ENCODE results near the gene CST7. TPM values are rescaled to one million over a fixed set of nuclear protein-coding genes. Genes with fewer than 3 reads are reported as not detected.
"Not testable (repeated sequence)": the region's sequence is repeated elsewhere in the genome, so short reads cannot be mapped to it uniquely, and the experiment has no call there.

The CST7 gene
- total RNA-seq, 1 donor from 2014 or later: 1.0 TPM

GRCh38 chr20:24999568-24999967, 50.5 kb downstream of the CST7 start:
- peaks cover 11 to 50% (median 43%) of the 10 kb centered on the region in 3 donors for H3K4me1 ChIP-seq (ENCODE audit: control insufficient read depth in 3 of 3, insufficient read depth in 3 of 3, low read length in 3 of 3)
- H3K9ac ChIP-seq (ENCODE audit: low read depth in 1 of 3, low read length in 3 of 3): no peak overlapping the region
- H3K4me3 ChIP-seq (ENCODE audit: low read length in 3 of 3): no peak overlapping the region
- peaks cover 0 to 5% (median 3%) of the 10 kb centered on the region in 3 donors for H3K36me3 ChIP-seq (ENCODE audit: control insufficient read depth in 3 of 3, insufficient read depth in 3 of 3, low read length in 3 of 3)
- no peaks in the 10 kb centered on the region for H3K27me3 ChIP-seq (ENCODE audit: control insufficient read depth in 3 of 3, insufficient read depth in 3 of 3, low read length in 3 of 3)
- H3K27ac ChIP-seq (ENCODE audit: low read depth, low read length): peak overlapping the region; percentile 63
- no peaks in the 10 kb centered on the region for H3K9me3 ChIP-seq (ENCODE audit: control insufficient read depth in 3 of 3, low read length in 3 of 3)

GRCh38 chr20:25000268-25000801, 51.3 kb downstream of the CST7 start:
- no peak overlapping the region for H3K4me3 ChIP-seq (ENCODE audit: low read length in 3 of 3)
- H3K27ac ChIP-seq (ENCODE audit: low read depth, low read length): peak overlapping the region; percentile 63
- H3K27me3 ChIP-seq (ENCODE audit: control insufficient read depth in 3 of 3, insufficient read depth in 3 of 3, low read length in 3 of 3): no peaks in the 10 kb centered on the region
- peaks cover 4 to 43% (median 35%) of the 10 kb centered on the region in 3 donors for H3K4me1 ChIP-seq (ENCODE audit: control insufficient read depth in 3 of 3, insufficient read depth in 3 of 3, low read length in 3 of 3)
- peaks cover 0 to 5% (median 3%) of the 10 kb centered on the region in 3 donors for H3K36me3 ChIP-seq (ENCODE audit: control insufficient read depth in 3 of 3, insufficient read depth in 3 of 3, low read length in 3 of 3)
- no peaks in the 10 kb centered on the region for H3K9me3 ChIP-seq (ENCODE audit: control insufficient read depth in 3 of 3, low read length in 3 of 3)
- H3K9ac ChIP-seq (ENCODE audit: low read depth in 1 of 3, low read length in 3 of 3): no peak overlapping the region

- H3K36me3 ChIP-seq (ENCODE audit: control insufficient read depth in 3 of 3, insufficient read depth in 3 of 3, low read length in 3 of 3): peaks cover 9 to 10% (median 10%) of the 10 kb centered on the region in 3 donors
- not testable (repeated sequence) for H3K9ac ChIP-seq (ENCODE audit: low read depth in 1 of 3, low read length in 3 of 3); H3K27me3 ChIP-seq (ENCODE audit: control insufficient read depth in 3 of 3, insufficient read depth in 3 of 3, low read length in 3 of 3); H3K9me3 ChIP-seq (ENCODE audit: control insufficient read depth in 3 of 3, low read length in 3 of 3); H3K27ac ChIP-seq (ENCODE audit: low read depth, low read length); H3K4me3 ChIP-seq (ENCODE audit: low read length in 3 of 3)
- H3K4me1 ChIP-seq (ENCODE audit: control insufficient read depth in 3 of 3, insufficient read depth in 3 of 3, low read length in 3 of 3): peaks cover 3 to 36% (median 30%) of the 10 kb centered on the region in 3 donors
These were observed 52.3 kb downstream of the CST7 start for GRCh38 chr20:25001323-25001722.

GRCh38 chr20:25003002-25003401, 53.9 kb downstream of the CST7 start:
- H3K36me3 ChIP-seq (ENCODE audit: control insufficient read depth in 3 of 3, insufficient read depth in 3 of 3, low read length in 3 of 3): peaks cover 24 to 27% (median 26%) of the 10 kb centered on the region in 3 donors
- peaks cover 3 to 27% (median 27%) of the 10 kb centered on the region in 3 donors for H3K4me1 ChIP-seq (ENCODE audit: control insufficient read depth in 3 of 3, insufficient read depth in 3 of 3, low read length in 3 of 3)
- H3K9me3 ChIP-seq (ENCODE audit: control insufficient read depth in 3 of 3, low read length in 3 of 3): no peaks in the 10 kb centered on the region
- no peak overlapping the region for H3K27ac ChIP-seq (ENCODE audit: low read depth, low read length)
- H3K27me3 ChIP-seq (ENCODE audit: control insufficient read depth in 3 of 3, insufficient read depth in 3 of 3, low read length in 3 of 3): no peaks in the 10 kb centered on the region
- no peak overlapping the region for H3K9ac ChIP-seq (ENCODE audit: low read depth in 1 of 3, low read length in 3 of 3)
- no peak overlapping the region for H3K4me3 ChIP-seq (ENCODE audit: low read length in 3 of 3)

- Histone ChIP-seq H3K9ac (ENCODE audit: low read depth in 1 of 3, low read length in 3 of 3) (no peak overlapping the region), H3K27ac (ENCODE audit: low read depth, low read length) (no peak overlapping the region), H3K27me3 (ENCODE audit: control insufficient read depth in 3 of 3, insufficient read depth in 3 of 3, low read length in 3 of 3) (no peaks in the 10 kb centered on the region), H3K9me3 (ENCODE audit: control insufficient read depth in 3 of 3, low read length in 3 of 3) (no peaks in the 10 kb centered on the region), H3K4me1 (ENCODE audit: control insufficient read depth in 3 of 3, insufficient read depth in 3 of 3, low read length in 3 of 3) (peaks cover 3 to 15% (median 12%) of the 10 kb centered on the region in 3 donors), H3K36me3 (ENCODE audit: control insufficient read depth in 3 of 3, insufficient read depth in 3 of 3, low read length in 3 of 3) (peaks cover 46 to 49% (median 48%) of the 10 kb centered on the region in 3 donors), H3K4me3 (ENCODE audit: low read length in 3 of 3) (no peak overlapping the region)
These were observed 56.2 kb downstream of the CST7 start for GRCh38 chr20:25005220-25005619.

- H3K36me3 ChIP-seq (ENCODE audit: control insufficient read depth in 3 of 3, insufficient read depth in 3 of 3, low read length in 3 of 3): peaks cover 50 to 53% (median 52%) of the 10 kb centered on the region in 3 donors
- H3K27me3 ChIP-seq (ENCODE audit: control insufficient read depth in 3 of 3, insufficient read depth in 3 of 3, low read length in 3 of 3): no peaks in the 10 kb centered on the region
- H3K4me3 ChIP-seq (ENCODE audit: low read length in 3 of 3): no peak overlapping the region
- H3K27ac ChIP-seq (ENCODE audit: low read depth, low read length): no peak overlapping the region
- H3K9me3 ChIP-seq (ENCODE audit: control insufficient read depth in 3 of 3, low read length in 3 of 3): no peaks in the 10 kb centered on the region
- no peak overlapping the region for H3K9ac ChIP-seq (ENCODE audit: low read depth in 1 of 3, low read length in 3 of 3)
- H3K4me1 ChIP-seq (ENCODE audit: control insufficient read depth in 3 of 3, insufficient read depth in 3 of 3, low read length in 3 of 3): peaks cover 2 to 15% (median 13%) of the 10 kb centered on the region in 3 donors
These were observed 56.6 kb downstream of the CST7 start for GRCh38 chr20:25005661-25006060.

GRCh38 chr20:25006431-25007167, 57.5 kb downstream of the CST7 start:
- H3K4me1 ChIP-seq (ENCODE audit: control insufficient read depth in 3 of 3, insufficient read depth in 3 of 3, low read length in 3 of 3): peaks cover 6 to 22% (median 18%) of the 10 kb centered on the region in 3 donors

GRCh38 chr20:25007491-25008305, 58.6 kb downstream of the CST7 start:
- H3K9me3 ChIP-seq (ENCODE audit: control insufficient read depth in 3 of 3, low read length in 3 of 3): no peaks in the 10 kb centered on the region
- H3K9ac ChIP-seq (ENCODE audit: low read depth in 1 of 3, low read length in 3 of 3): no peak overlapping the region
- H3K4me3 ChIP-seq (ENCODE audit: low read length in 3 of 3): no peak overlapping the region
- H3K27ac ChIP-seq (ENCODE audit: low read depth, low read length): no peak overlapping the region
- H3K4me1 ChIP-seq (ENCODE audit: control insufficient read depth in 3 of 3, insufficient read depth in 3 of 3, low read length in 3 of 3): peaks cover 17 to 33% (median 29%) of the 10 kb centered on the region in 3 donors
- H3K36me3 ChIP-seq (ENCODE audit: control insufficient read depth in 3 of 3, insufficient read depth in 3 of 3, low read length in 3 of 3): peaks cover 60 to 68% (median 63%) of the 10 kb centered on the region in 3 donors
- no peaks in the 10 kb centered on the region for H3K27me3 ChIP-seq (ENCODE audit: control insufficient read depth in 3 of 3, insufficient read depth in 3 of 3, low read length in 3 of 3)

More at GRCh38 chr20:25006431-25007167, 57.5 kb downstream of the CST7 start:
- H3K36me3 ChIP-seq (ENCODE audit: control insufficient read depth in 3 of 3, insufficient read depth in 3 of 3, low read length in 3 of 3): peaks cover 54 to 59% (median 58%) of the 10 kb centered on the region in 3 donors
- no peak overlapping the region for H3K4me3 ChIP-seq (ENCODE audit: low read length in 3 of 3)
- H3K9ac ChIP-seq (ENCODE audit: low read depth in 1 of 3, low read length in 3 of 3): peak overlapping the region in 1 of 3 donors; percentile 25
- H3K9me3 ChIP-seq (ENCODE audit: control insufficient read depth in 3 of 3, low read length in 3 of 3): no peaks in the 10 kb centered on the region
- no peaks in the 10 kb centered on the region for H3K27me3 ChIP-seq (ENCODE audit: control insufficient read depth in 3 of 3, insufficient read depth in 3 of 3, low read length in 3 of 3)
- no peak overlapping the region for H3K27ac ChIP-seq (ENCODE audit: low read depth, low read length)

- Histone ChIP-seq H3K4me3 (ENCODE audit: low read length in 3 of 3) (no peak overlapping the region), H3K4me1 (ENCODE audit: control insufficient read depth in 3 of 3, insufficient read depth in 3 of 3, low read length in 3 of 3) (peaks cover 18 to 42% (median 38%) of the 10 kb centered on the region in 3 donors), H3K36me3 (ENCODE audit: control insufficient read depth in 3 of 3, insufficient read depth in 3 of 3, low read length in 3 of 3) (peaks cover 68 to 77% (median 68%) of the 10 kb centered on the region in 3 donors), H3K27ac (ENCODE audit: low read depth, low read length) (no peak overlapping the region), H3K27me3 (ENCODE audit: control insufficient read depth in 3 of 3, insufficient read depth in 3 of 3, low read length in 3 of 3) (no peaks in the 10 kb centered on the region), H3K9ac (ENCODE audit: low read depth in 1 of 3, low read length in 3 of 3) (no peak overlapping the region), H3K9me3 (ENCODE audit: control insufficient read depth in 3 of 3, low read length in 3 of 3) (no peaks in the 10 kb centered on the region)
These were observed 59.5 kb downstream of the CST7 start for GRCh38 chr20:25008388-25009217.

Measured in skeletal muscle tissue (tissue), 4 donors.